Erythroblast (primary cell): ENCODE data around the gene PDAP1.

Experiments used
- GATA1 ChIP-seq: IDR thresholded peaks from 2 replicates; pipeline ENCODE4 v1.6.1; 2011; ENCODE audit warnings: low read depth, mild to moderate bottlenecking, control low read depth, low read length, moderate library complexity
- POLR2A ChIP-seq: IDR thresholded peaks from 2 replicates; pipeline ENCODE4 v1.6.1; 2011; ENCODE audit warnings: mild to moderate bottlenecking, low read length

GRCh38 chr7:99398891-99399445 is 9.4 kb downstream of the PDAP1 start:
- TF ChIP-seq GATA1 (no peak), POLR2A (no peak)
